Neutrophil (primary cell): Measurements from ENCODE around the gene CDH1.

ENCODE experiments used
- H3K27ac ChIP-seq: fragments of 200-600 bp; sonication (generic); 2 replicates; pipeline ENCODE4 v1.5.1; 2016; ENCODE audit warnings: mild to moderate bottlenecking, moderate library complexity
- H3K27me3 ChIP-seq: fragments of 200-600 bp; sonication (generic); 2 replicates; pipeline ENCODE4 v1.6.0; 2016; ENCODE audit warnings: mild to moderate bottlenecking
- H3K36me3 ChIP-seq: fragments of 200-600 bp; sonication (generic); 2 replicates; pipeline ENCODE4 v1.5.1; 2017
- H3K4me1 ChIP-seq, 2 experiments: fragments of 200-600 bp in 1 of 2; sonication (generic) in 1 of 2; 1 replicate in 1 of 2; 2 replicates in 1 of 2; pipeline versions ENCODE4 v1.5.1 to v1.6.1; 2013 to 2016; ENCODE audit warnings: low read depth in 1 of 2, low read length in 1 of 2, mild to moderate bottlenecking in 1 of 2, moderate library complexity in 1 of 2; ENCODE audit not compliant: control insufficient read depth in 1 of 2, insufficient read depth in 1 of 2
- H3K4me3 ChIP-seq, 2 experiments: fragments of 200-600 bp in 1 of 2; sonication (generic) in 1 of 2; 1 replicate in 1 of 2; 2 replicates in 1 of 2; pipeline ENCODE4 v1.5.1; 2013 to 2016; ENCODE audit warnings: low read depth in 1 of 2, low read length in 1 of 2, mild to moderate bottlenecking in 1 of 2, moderate library complexity in 1 of 2
- H3K9me3 ChIP-seq: fragments of 200-600 bp; sonication (generic); 2 replicates; pipeline ENCODE4 v1.5.1; 2016
- CTCF ChIP-seq: fragments of 200-600 bp; sonication (generic); IDR thresholded peaks from 2 replicates; pipeline ENCODE4 v1.5.1; 2016; ENCODE audit warnings: antibody characterized with exemption

The CDH1 gene

DNA sequence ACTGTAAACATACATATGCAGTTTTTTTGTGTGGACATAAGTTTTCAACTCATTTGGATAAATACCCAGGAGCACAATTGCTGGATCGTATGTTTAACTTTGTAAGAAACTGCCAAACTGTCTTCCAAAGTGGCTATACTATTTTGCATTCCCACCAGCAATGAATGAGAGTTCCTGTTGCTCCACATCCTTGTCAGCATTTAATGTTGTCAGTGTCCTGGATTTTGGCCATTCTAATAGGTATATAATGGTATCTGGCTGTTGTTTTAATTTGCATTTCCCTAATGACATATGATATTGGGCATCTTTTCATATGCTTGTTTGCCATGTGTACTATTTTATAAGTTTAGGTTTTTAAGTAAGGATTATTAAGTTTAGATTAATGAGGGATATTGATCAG is 120.4 kb downstream of the CDH1 start:
- H3K4me3 ChIP-seq = no peak overlapping the region
- peaks cover 0 to 6% of the 10 kb centered on the region in 2 experiments for H3K4me1 ChIP-seq
- H3K9me3 ChIP-seq = no peaks in the 10 kb centered on the region
- no peaks in the 10 kb centered on the region for H3K27me3 ChIP-seq
- no peak overlapping the region for H3K27ac ChIP-seq
- TF ChIP-seq CTCF = no peak
- peaks cover 14% of the 10 kb centered on the region for H3K36me3 ChIP-seq

DNA sequence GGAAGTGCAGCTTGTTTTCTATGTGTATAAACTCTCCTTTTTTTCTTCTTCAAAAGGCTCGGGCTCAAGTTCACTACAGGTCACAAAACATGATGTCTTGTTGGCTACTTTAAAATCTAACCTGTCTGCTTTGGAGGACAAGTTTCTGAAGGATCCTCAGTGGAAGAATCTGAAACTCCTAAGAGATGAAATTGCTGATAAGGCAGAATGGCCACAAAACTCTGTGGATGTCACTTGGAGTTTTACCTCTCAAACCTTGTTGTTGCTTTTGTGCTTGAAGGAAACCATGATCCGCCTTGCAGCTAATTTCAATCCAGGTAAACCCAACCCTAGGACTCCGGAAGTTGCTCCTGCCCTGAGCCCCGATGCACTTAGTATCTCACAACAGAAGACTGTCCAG is 122.7 kb downstream of the CDH1 start:
- Histone ChIP-seq H3K36me3 (peaks cover 22% of the 10 kb centered on the region), H3K4me1 (peaks cover 0 to 6% of the 10 kb centered on the region in 2 experiments), H3K27me3 (no peaks in the 10 kb centered on the region), H3K27ac (no peak overlapping the region), H3K4me3 (no peak overlapping the region), H3K9me3 (no peaks in the 10 kb centered on the region)
- no peak for TF ChIP-seq CTCF

- Histone ChIP-seq H3K27ac (no peak overlapping the region), H3K27me3 (no peaks in the 10 kb centered on the region), H3K9me3 (no peaks in the 10 kb centered on the region), H3K36me3 (peaks cover 22% of the 10 kb centered on the region), H3K4me3 (no peak overlapping the region), H3K4me1 (peaks cover 0 to 6% of the 10 kb centered on the region in 2 experiments)
- no peak for TF ChIP-seq CTCF
These were observed 124.1 kb downstream of the CDH1 start for GRCh38 chr16:68860978-68861892.

DNA sequence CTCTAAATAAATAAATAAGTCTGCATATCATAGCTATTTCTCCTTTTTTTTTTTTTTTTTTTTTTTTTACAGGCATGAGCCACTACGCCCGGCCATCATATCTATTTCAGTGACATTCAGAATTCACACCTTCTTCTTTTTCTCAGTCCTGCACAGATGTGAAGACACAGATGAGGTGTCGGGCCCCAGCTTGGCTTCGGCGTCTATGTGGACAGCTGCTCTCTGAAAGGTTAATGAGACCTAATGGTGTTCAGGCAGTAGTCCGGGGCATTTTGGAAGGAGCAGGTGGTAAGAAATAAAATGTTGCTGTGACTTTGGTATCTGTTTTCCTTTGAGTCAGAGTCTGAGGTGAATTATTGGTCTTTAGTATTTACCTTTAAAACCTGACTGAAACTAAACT is 129.8 kb downstream of the CDH1 start:
- Histone ChIP-seq H3K27me3 (no peaks in the 10 kb centered on the region), H3K9me3 (no peaks in the 10 kb centered on the region), H3K27ac (no peak overlapping the region), H3K4me1 (peaks cover 0 to 5% of the 10 kb centered on the region in 2 experiments), H3K36me3 (peaks cover 20% of the 10 kb centered on the region), H3K4me3 (no peak overlapping the region)
- no peak for TF ChIP-seq CTCF

- no peak for TF ChIP-seq CTCF
- Histone ChIP-seq H3K27ac (no peak overlapping the region), H3K36me3 (peaks cover 23% of the 10 kb centered on the region), H3K27me3 (no peaks in the 10 kb centered on the region), H3K4me3 (no peak overlapping the region), H3K9me3 (no peaks in the 10 kb centered on the region), H3K4me1 (no peaks in the 10 kb centered on the region)
These were observed 132.5 kb downstream of the CDH1 start for GRCh38 chr16:68869492-68870088.
